Ishikawa (cell line): ENCODE measurements around the gene METTL22.

Experiments used
- EGR1 ChIP-seq: IDR thresholded peaks from 2 replicates; pipeline ENCODE4 v1.6.1; 2012
- MAX ChIP-seq: IDR thresholded peaks from 2 replicates; pipeline ENCODE4 v1.6.1; 2012
- TAF1 ChIP-seq: IDR thresholded peaks from 2 replicates; pipeline ENCODE4 v1.6.1; 2012; ENCODE audit warnings: low read depth, mild to moderate bottlenecking

GRCh38 chr16:8631373-8631772, 9.9 kb downstream of the METTL22 start:
- TF ChIP-seq MAX: no peak
- TF ChIP-seq EGR1: no peak
- no peak for TF ChIP-seq TAF1
